GM21367 (cell line): Measurements from ENCODE around the gene RANBP17.

ENCODE experiments used
- ATAC-seq: cut with Tn5 transposase; IDR thresholded peaks from one replicate; pipeline ENCODE4 v1.9.1; 2021; ENCODE audit not compliant: unreplicated experiment

Gene RANBP17

DNA sequence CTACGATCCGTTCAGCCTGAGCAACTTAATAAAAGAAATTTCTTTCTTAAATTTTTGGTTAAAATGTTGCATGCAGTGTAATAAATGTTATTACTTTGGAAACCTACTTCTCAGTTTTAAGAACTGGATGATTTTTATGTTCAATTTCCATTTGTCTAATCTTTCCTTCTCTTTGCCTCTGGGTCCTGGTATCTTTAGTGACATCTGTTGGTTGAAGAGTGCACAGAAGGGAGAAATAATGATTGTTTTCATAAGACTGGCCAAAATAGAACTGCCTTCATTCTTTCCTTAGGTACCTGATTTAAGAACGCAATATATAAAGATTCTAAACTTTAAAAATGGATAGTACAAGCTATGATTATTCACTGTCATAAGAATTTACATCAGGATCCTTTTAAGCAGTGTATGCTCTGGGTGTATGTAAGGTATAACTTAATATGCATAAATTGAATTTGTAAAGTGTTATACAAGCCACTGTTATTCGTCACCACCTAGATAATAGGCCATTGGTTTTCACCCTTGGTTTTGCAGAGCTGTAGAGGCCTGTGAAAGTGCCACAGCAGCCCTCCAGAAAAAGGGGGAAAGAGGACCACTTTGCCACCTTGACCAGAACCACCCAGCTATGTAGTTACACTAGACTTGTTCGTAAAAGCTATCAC is 364.4 kb downstream of the RANBP17 start:
- no peak for ATAC-seq

DNA sequence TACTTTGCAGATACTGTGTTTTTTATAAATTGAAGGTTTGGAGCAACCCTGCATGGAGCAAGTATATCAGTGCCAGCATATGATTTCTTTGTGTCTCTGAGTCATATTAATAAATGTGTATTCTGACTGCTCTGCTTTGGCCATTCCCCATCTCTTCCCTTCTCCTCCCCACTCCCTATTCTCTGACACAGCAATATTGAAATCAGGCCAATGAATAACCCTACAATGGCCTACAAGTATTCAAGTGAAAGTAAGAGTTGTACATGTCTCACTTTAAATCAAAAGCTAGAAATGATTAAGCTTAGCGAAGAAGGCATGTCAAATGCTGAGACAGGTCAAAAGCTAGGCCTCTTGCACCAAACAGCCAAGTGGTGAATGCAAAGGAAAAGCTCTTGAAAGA is 365.0 kb downstream of the RANBP17 start:
- ATAC-seq: no peak

DNA sequence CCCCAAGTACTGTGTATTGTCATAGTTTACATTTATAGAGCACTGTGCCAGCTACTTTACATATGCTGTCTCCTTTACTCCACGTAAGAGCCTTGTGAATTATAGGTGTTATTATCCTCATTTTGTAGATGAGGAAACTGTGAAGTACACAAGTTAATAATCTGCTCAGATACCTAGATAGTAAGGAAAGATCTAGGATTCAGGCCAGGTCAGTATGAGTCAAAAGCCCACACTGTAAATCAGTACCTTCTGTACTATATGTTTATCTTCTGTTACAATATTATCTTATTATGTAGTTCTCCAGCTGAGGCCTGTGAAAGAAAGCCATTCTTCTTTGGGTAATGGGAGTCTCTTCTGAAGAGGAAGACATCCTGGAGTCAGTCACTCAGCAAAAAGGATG is 374.8 kb downstream of the RANBP17 start:
- no peak for ATAC-seq

DNA sequence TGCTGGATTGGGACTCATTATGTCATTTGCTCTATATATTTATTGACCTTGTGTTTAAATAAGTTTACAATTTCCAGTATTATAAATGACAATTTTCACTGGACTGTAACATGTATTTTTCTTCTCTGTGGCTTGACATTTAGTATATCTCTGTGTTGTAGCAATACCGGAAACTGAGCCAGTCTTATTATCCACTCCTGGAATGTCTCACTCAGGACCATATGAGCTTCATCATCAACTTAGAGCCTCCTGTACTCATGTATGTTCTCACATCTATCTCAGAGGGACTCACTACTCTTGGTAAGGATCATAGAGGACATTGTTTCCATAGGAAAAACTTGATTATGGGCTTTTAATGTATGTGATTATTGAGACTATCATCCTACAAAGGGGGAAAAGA is 380.7 kb downstream of the RANBP17 start:
- no peak for ATAC-seq

DNA sequence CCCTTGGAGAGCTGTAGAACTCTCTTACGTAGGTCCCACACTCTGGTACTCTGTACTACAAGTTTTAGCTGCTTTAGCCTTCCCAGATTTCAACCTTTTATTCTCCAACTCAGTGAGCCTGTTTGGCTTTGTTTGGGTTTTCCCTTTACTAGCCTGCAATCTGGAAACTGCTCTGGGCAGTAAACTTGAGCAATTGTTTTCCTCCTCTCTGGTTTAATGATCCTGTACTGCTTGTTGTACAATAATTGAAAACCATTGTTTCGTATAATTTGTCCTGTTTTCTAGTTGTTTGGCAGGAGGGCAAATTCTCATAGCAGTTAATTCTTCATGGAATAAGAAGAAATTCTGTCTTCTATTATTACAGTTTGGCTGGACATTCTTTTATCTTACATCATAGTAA is 384.4 kb downstream of the RANBP17 start:
- ATAC-seq: no peak

DNA sequence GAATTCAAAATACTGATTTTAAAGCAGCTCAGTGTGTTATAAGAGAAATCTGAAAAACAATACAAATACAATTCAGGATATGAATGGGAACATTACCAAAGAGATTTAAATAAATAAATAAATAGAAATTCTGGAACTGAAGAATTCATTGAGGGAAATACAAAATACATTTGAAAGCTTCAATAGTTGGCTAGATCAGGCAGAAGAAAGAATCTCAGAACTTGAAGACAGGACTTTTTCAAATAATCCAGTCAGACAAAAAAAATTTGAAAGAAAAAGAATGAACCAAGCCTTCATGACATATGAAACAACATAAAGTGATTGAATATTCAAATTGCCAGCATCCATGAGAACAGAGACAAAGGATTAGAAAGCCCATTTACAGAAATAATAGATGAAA is 387.6 kb downstream of the RANBP17 start:
- no peak for ATAC-seq

DNA sequence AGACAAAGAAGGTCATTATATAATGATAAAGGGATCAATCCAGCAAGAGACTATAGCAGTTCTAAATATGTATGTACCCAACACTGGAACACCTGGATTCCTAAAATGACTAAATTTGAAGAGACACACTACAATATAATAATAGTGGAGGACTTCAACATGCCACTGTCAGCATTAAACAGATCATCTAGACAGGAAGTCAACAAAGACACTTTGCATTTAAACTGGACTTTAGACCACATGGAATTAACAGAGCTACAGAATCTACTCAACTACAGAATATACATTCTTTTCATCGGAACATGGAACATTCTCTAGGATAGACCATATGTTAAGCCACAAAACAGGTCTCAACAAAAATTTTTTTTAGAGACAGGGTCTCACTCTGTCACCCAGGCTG is 388.9 kb downstream of the RANBP17 start:
- ATAC-seq: no peak

DNA sequence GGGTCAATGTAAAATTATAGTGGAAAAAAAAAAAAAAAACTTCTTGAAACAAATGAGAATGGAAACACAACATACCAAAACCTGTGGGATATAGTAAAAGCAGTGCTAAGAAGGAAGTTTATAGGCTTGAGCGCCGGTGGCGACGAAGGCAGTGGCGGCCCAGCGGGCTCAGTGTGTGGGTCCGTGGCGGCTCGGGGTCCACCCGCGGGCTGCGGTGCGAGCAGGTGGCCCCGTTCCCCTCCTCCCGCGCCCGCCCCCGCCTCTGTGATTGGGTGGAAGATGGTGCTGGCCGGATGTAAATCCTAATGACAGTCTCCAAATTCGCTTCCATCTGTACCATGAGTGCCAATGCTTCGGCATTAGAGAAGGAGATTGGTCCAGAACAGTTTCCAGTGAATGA is 389.7 kb downstream of the RANBP17 start:
- ATAC-seq: no peak

DNA sequence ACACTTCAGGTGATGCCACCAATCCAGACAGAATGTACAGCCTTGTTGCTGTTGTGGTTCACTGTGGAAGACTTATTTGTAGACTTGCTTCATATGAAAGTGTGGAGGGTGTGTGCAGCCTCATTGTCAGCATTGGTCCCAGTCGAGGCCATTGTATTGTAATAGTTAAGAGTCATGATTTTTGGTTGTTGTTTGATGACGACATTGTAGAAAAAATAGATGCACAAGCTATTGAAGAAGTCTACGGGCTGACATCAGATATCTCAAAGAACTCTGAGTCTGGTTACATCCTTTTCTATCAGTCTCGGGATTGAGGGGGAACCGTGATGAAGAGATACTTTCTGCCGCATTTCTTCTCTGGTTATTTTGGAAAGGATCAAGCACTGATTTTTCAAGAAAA is 390.9 kb downstream of the RANBP17 start:
- no peak for ATAC-seq

DNA sequence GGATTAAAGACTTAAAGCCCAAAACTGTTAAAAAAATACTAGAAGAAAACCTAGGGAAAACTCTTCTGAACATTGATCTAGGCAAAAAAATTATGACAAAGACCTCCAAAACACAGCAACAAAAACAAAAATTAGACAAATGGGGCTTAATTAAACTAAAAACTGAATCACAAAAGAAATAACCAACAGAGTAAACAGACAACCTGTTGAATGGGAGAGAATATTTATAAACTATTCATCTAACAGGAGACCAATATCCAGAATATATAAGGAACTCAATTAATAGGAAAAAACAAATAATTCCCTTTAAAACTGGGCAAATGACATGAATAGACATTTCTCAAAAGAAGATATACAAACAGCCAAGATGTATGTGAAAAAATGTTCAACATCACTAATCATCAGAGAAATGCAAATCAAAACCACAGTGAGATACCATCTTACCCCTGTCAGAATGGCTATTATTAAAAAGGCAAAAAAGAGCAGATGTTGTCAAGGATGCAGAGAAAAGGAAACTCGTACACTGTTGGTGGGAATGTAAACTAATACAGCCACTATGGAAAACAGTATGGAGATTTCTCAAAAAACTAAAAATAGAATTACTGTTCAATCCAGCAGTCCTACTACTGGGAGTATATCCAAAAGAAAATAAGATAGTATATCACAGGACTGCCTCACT is 397.1 kb downstream of the RANBP17 start:
- ATAC-seq: no peak

DNA sequence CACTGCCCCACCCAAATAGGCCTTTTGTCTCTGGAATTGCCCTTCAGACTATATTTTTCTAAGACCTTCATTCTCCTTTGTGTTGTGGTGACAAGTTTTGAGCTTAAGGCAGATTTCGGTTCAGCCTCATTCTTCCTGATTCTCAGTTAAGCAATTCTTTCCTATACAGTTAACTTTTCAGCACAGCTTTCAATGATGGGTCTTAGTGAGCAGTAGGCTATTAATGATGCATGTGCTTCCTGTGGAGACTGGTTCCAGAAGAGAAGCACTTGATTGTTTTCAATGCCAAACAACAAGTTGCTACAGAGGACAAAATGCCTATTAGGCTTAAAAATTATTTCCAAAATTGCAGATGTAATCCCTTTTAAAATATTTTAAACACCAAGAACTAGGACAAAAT is 399.5 kb downstream of the RANBP17 start:
- ATAC-seq: no peak

DNA sequence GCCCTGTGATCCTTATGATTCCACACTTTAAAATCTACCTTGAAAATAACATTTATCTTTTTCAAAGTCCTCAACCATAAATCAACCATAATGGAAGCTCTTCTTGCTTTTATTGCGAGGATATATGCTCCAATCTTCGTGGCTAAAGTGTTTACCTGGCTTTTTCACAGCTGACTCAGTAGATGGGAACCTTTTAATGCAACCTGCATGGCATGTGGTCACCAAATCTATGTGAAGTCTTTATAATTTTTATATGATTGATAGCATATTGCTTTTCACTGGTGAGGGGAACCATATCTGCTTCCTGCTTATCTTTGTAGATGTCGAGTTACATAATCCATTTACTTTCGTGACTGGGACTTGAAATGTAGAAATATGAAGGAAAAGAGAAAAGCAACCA is 400.1 kb downstream of the RANBP17 start:
- ATAC-seq: no peak

DNA sequence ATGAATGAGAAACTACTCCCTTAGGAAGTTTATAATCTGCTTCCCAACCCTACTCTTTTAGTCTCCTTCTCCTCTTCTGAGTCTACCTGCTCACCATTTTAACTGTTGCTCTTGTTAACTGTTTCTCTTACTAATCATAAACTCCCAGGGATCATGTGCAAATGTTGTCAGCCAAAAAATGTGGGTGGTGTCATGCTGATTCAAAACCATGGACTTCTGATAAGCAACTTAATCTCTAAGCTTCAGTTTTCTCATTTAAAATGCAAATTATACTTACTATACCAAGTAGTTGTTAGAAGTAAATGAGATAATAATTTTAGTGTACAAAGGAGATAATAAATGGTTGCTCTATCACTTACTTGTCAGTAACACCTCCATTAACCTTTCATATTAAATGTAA is 401.4 kb downstream of the RANBP17 start:
- ATAC-seq: no peak

DNA sequence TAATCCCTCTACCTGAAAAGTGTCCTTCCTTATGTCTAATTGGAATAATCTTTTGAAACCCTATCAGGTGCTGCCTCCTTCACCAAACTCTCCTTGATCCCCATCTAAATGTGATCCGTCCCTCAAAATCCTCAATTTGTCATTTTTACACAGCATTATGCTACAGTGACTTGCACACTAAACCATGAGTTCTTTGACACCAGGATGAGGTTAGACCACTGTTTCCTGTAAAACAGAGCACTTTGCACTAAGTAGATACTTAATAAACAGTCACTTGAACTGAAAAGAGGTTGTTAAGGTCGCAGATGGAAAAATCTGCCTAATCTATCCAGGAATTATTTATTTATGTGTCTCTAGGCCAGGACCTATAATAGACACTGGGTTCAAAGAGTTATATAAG is 403.0 kb downstream of the RANBP17 start:
- no peak for ATAC-seq

DNA sequence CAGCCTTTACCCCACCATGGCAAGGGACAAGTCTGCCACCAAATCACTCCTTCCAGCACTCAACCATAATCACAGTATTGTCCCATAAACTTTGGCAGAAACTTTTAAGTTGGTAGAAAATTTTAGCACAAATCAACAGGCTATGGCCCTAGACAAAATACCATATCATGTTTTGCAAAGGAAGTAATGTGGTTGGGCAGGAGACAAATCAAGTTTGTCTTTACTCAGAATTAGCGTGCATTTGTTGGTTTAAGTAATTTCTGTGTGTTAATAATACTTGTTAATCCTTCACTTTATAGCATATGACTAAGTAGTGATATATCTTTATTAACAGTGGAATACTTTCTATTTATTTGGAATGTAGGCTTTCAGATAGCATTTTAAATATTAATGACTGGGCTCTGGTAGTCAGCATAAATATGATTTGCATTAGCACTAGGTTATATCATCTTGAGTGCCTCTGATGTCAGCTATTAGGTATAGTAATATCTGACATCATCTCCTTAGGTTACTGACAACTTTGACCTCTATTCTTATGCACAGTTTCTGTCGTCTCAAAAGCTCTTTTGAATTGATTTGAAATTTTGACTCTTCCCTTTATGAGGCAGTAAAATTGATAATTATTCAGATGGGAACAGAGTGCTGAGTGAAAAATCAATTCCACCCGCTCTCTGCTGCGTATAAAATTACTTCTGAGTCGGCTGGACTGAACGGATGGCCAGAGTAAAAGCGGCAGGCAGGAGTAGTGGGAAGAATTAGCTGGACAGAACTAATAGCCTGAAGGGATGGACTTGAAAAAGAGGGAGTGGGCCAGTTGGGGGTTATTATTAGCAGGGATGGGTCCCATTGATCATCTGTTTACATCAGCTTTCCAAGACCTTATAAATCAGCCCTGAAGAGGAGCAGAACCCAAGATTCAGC is 407.1 kb downstream of the RANBP17 start:
- ATAC-seq: no peak

DNA sequence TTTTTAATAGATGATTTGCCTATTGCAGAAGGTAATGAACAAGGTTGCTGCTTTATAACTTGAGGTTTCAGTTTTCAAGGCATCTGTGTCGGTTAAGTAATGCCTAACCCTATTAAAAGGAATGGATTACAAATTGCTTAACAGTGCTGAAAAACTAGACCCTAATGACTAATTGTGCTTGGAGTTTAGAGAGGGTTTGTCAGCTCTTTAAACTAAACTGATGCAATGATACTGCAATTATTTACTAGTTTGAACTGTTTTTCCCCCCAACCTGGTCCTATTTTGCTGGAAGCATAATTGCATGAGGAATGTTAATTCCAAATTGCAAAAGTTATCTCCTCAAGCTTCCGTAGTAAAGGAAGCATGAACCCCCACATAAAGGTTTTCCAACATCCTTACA is 407.9 kb downstream of the RANBP17 start:
- no peak for ATAC-seq

DNA sequence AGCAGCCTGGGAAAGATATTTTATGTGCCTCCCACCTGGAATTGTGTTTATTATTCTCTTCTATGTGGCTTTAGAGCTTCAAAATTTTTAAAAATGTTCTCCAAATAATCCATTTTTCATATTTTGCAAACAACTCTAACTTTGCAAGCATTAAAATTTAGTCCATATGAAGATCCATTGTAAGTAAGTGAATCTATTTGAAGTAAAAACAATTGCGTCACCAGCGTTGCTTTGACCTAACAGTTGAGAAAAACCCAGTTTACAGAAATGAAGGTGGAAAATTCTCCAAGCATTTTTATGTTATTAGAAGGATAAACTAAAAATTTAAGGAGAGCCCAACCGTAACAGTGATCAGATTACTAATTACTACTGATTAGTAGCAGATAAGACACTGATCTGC is 408.3 kb downstream of the RANBP17 start:
- no peak for ATAC-seq

DNA sequence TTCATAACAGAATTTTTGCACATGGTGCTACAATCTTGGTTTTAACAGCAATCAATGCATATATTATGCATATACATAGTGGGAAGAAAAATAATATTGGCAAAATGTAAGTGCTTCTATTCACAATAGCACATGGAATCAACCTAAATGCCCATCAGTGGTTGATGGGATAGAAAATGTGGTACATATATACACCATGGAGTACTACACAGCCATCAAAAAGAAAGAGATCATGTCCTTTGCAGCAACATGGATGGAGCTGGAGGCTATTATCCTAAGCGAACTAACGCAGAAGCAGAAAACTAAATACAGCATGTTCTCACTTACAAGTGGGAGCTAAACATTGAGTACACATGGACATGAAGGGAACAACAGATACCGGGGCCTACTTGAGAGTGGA is 410.0 kb downstream of the RANBP17 start:
- no peak for ATAC-seq

DNA sequence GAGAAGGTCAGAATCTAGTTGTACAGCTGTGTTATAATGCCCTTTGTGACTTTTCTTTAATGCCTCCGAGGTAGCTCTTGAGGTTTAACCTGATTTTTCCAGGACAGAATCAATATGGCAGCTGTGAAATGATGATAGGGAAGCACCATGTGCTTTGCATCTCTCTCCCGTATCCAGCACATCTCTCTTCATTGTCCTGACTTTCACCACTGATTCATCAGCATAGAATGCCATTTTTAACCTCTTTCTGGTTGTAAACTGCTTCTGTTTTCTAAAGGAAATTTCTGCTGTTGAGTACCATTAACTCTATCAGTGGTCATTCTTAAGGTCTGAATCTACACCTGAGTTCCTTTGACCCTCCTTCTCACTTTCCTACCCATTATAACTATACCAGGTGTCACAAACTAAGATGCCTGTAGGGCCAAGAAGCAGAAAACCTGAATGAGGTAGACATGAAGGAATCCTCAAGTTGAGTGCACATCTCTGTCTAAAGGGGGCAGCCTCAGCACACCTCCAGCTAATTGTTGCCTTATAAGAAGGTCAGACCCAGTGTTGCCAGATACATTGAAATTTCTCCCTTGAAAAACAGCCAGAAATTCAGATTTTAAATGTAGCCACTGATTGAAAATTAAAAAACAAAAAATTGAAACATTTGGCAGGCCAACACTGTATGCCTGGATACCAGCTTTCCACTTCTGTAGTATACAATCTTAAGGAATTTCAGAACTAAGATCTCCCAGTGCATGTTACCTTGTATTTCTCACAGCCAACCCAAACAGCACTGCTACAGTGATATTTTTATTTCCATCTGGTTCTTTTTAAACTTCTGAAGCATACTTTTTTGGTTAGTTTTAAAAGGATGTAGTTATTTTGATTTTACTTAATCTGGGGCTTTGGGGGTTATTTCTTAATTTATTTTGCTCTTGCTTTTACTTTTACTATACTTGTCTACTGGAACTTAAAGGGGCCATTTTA is 411.5 kb downstream of the RANBP17 start:
- no peak for ATAC-seq

DNA sequence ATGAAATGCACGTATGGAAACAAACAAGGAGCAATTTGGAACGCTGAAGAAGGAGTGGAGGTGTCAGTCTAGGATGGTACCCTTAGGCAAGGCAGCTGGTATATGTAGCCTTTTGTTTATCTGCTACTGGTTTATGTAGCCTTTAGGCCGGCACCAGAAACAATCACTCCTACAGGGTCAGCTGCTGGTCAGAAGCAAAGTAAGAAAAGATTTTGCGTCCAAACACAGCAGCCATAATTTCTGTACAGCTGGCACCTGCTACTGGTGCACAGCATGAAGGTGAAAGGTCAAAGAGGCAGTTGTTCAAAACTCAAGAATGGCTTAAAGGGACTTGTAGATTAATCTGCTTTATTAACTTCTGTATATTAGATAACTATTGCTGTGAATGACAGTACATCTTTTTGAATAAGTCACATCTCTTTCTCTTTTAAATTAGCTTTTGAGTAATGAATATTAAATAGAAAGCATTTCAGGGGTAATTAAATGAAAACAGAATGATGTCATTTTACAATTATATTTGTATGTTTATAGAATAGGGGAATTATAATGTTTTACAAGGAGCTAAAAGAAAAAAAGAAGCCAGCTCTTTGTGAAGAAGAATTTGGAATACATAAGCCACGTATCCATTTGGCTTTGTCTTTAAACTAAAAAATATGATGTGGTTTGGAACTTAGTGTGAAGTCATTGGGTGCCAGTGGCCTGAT is 414.2 kb downstream of the RANBP17 start:
- ATAC-seq: no peak
